NCI-H2107 treated with DMSO at 0.1 percent for 48 hours (cell line): ENCODE results near the gene HOXA7.
A peak's percentile ranks its signal among the peaks of the same experiment; 100 is the strongest.

ENCODE experiments used
- DNase-seq: peaks from one replicate; lab custom pipeline; 2025; ENCODE audit not compliant: unreplicated experiment; lab: John Stamatoyannopoulos, UW

Gene HOXA7

GRCh38 chr7:27171325-27171636 lies 14.8 kb upstream of the HOXA7 start:
- DNase-seq, result no peak

- no peak for DNase-seq
These were observed 14.2 kb upstream of the HOXA7 start for GRCh38 chr7:27170426-27171324.

GRCh38 chr7:27169658-27170425 lies 13.4 kb upstream of the HOXA7 start:
- no peak for DNase-seq

- DNase-seq, result no peak
These were observed 11.9 kb upstream of the HOXA7 start for GRCh38 chr7:27168265-27168947.

GRCh38 chr7:27167916-27168264 lies 11.4 kb upstream of the HOXA7 start:
- DNase-seq, result no peak

- no peak for DNase-seq
These were observed 10.3 kb upstream of the HOXA7 start for GRCh38 chr7:27166531-27167505.

GRCh38 chr7:27165996-27166530 lies 9.6 kb upstream of the HOXA7 start:
- no peak for DNase-seq

- DNase-seq, result no peak
These were observed 8.9 kb upstream of the HOXA7 start, which contains the start of gene HOXA9 for GRCh38 chr7:27165089-27165995. TSS of gene HOXA9 (minus strand) at chr7:27165537. CDS start at chr7:27165457, 80 bp downstream.

GRCh38 chr7:27164367-27165088 lies 8.1 kb upstream of the HOXA7 start:
- no peak for DNase-seq

- DNase-seq, result no peak
These were observed 7.5 kb upstream of the HOXA7 start for GRCh38 chr7:27164045-27164366.

- DNase-seq, result no peak
These were observed 7.0 kb upstream of the HOXA7 start for GRCh38 chr7:27163288-27164044.

- DNase-seq, result no peak
These were observed 6.2 kb upstream of the HOXA7 start for GRCh38 chr7:27162561-27163287.

- no peak for DNase-seq
These were observed 5.5 kb upstream of the HOXA7 start for GRCh38 chr7:27161721-27162560.

- no peak for DNase-seq
These were observed 4.8 kb upstream of the HOXA7 start for GRCh38 chr7:27161214-27161720.

GRCh38 chr7:27160546-27161213 lies 4.2 kb upstream of the HOXA7 start:
- peak; percentile 50 for DNase-seq

- DNase-seq, result no peak
These were observed 3.7 kb upstream of the HOXA7 start for GRCh38 chr7:27160145-27160545.
